Nephron progenitor cell (in vitro differentiated cells): Measurements from ENCODE around the gene PAF1.

ENCODE experiments used
- DNase-seq: peaks from one replicate; pipeline ENCODE4 v3.0.0; 2021
- H3K27ac Mint-ChIP-seq: 2 replicates; pipeline ENCODE4 v1.8.0; 2021; ENCODE audit warnings: mild to moderate bottlenecking, moderate library complexity, mixed read lengths
- H3K27me3 Mint-ChIP-seq: 2 replicates; pipeline ENCODE4 v1.8.0; 2021; ENCODE audit warnings: mild to moderate bottlenecking, low read depth, mixed read lengths; ENCODE audit not compliant: poor library complexity
- H3K36me3 Mint-ChIP-seq: 2 replicates; pipeline ENCODE4 v1.8.0; 2021; ENCODE audit warnings: low read depth, mixed read lengths
- H3K4me1 Mint-ChIP-seq: 2 replicates; pipeline ENCODE4 v1.8.0; 2021; ENCODE audit warnings: mixed read lengths
- H3K4me3 Mint-ChIP-seq: 2 replicates; pipeline ENCODE4 v1.8.0; 2021; ENCODE audit warnings: mild to moderate bottlenecking, moderate library complexity, mixed read lengths
- H3K9me3 Mint-ChIP-seq: 2 replicates; pipeline ENCODE4 v1.8.0; 2021; ENCODE audit warnings: mild to moderate bottlenecking, moderate library complexity, mixed read lengths
- TF ChIP-seq, protein P1 (sequence below): fragments of 200-600 bp; sonication (generic); IDR thresholded peaks from 2 replicates; pipeline ENCODE4 v1.5.0; 2021; ENCODE audit warnings: antibody characterized with exemption

The PAF1 gene

DNA sequence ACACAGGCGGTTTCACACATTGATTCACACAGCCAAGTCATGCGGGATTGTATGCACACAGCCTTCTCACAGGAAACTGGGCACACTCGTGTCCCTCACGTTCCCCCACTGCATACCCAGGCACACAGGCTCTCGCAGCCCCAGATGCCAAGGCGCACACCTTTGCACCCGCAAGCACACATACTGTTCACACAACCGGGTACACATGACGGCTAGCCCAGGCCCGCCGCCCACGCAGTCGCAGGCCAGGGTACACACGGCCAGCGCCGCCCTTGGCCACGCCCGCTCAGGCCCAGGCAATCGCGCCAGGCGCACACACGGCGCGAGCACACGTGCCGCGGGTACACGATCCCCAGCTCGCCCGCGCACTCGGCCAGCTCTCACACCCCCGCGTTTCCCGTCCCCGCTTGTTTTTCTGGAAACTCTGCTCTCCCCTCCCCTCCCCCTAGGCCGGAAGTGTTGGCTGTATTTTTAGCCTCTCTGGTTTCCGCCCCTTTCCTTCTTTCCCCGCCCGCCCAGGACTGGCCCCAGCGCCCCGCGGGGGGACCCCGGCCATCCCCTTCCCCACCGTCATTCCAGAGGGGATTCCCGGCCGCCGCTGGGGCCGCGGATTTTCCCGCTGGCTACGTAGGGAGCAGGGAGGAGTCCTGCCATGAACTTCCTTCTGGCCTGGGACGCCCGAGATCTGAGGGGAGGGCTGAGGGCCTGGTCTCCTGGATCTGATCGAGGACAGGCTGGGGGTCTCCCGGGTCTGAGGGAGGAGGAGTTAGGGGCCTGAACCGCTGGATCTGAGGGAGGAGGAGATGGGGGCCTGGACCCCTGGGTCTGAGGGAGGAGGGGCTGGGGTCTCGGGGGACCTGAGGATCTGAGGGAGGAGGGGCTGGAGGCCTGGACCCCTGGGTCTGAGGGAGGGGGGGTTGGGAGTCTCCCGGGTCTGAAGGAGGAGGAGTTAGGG is 11.7 kb upstream of the PAF1 start:
- peaks cover 4% of the 10 kb centered on the region for H3K27me3 Mint-ChIP-seq
- peak overlapping the region; percentile 84 for H3K4me3 Mint-ChIP-seq
- peaks cover 67% of the 10 kb centered on the region for H3K4me1 Mint-ChIP-seq
- H3K27ac Mint-ChIP-seq = peak overlapping the region; percentile 99
- no peaks in the 10 kb centered on the region for H3K9me3 Mint-ChIP-seq
- peak; percentile 80 for DNase-seq
- TF ChIP-seq, protein P1, sequence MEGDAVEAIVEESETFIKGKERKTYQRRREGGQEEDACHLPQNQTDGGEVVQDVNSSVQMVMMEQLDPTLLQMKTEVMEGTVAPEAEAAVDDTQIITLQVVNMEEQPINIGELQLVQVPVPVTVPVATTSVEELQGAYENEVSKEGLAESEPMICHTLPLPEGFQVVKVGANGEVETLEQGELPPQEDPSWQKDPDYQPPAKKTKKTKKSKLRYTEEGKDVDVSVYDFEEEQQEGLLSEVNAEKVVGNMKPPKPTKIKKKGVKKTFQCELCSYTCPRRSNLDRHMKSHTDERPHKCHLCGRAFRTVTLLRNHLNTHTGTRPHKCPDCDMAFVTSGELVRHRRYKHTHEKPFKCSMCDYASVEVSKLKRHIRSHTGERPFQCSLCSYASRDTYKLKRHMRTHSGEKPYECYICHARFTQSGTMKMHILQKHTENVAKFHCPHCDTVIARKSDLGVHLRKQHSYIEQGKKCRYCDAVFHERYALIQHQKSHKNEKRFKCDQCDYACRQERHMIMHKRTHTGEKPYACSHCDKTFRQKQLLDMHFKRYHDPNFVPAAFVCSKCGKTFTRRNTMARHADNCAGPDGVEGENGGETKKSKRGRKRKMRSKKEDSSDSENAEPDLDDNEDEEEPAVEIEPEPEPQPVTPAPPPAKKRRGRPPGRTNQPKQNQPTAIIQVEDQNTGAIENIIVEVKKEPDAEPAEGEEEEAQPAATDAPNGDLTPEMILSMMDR = no peak
- H3K36me3 Mint-ChIP-seq = peaks cover 14% of the 10 kb centered on the region

DNA sequence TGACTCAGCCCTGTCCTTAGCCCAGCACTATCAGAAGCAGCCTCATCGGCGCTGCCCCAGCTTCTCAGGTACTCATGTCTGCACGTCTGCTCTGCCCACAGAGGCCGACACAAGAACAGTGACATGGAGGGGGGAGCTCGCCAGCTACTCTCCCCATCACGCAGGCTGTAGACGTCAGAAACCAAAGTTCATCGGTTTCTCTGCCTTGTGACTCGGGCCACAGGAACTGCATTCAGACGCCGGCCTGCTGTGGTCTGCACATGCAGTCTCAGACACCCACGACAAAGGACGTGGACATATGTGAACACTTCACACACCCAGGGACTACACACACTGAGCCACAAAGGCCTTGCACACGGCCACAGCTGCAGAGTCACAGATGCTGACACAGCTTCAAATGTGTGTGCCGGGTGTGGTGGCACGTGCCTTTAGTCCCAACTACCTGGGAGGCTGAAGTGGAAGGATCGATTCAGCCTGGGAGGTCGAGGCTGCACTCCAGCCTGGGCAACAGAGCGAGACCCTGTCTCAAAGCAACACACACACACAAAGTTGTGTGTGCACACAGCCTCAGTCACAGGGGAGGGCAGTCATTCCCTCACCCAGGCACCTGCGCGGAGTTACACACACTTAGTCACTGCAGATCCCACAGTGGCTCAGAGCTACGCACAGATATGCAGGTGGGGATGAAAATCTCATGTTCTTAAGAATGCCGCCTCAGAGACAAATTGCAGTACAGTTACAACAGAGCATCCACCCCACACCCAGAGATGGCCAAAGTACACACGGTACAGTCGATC is 10.8 kb upstream of the PAF1 start:
- H3K9me3 Mint-ChIP-seq = no peaks in the 10 kb centered on the region
- DNase-seq = no peak
- peaks cover 4% of the 10 kb centered on the region for H3K27me3 Mint-ChIP-seq
- peak overlapping the region; percentile 74 for H3K27ac Mint-ChIP-seq
- TF ChIP-seq, protein P1 = no peak
- peak overlapping the region; percentile 84 for H3K4me3 Mint-ChIP-seq
- H3K36me3 Mint-ChIP-seq = peaks cover 14% of the 10 kb centered on the region
- H3K4me1 Mint-ChIP-seq = peaks cover 61% of the 10 kb centered on the region

DNA sequence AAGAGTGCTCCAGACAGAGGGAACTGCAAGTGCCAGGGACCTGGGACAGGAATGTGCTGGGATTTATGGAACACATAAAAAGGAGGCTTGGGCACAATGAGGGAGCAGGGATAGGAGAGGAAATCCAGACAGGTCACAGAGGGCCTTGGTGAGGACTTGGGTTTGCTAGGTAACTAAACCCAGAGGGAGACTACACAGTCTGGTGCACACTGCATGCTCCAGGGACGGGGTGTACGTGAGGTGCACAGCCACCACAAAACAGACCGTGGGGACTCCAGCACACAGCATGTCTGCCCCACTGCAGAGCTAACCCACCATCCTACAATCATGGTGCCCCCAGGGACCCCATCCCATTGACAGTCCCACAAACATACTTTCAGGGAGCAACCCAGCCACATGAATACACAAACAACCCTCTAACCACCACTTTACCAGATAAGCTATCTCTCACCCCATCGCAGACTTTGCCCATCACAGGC is 10.2 kb upstream of the PAF1 start:
- peaks cover 14% of the 10 kb centered on the region for H3K36me3 Mint-ChIP-seq
- peak overlapping the region; percentile 74 for H3K27ac Mint-ChIP-seq
- DNase-seq = no peak
- H3K9me3 Mint-ChIP-seq = no peaks in the 10 kb centered on the region
- H3K4me3 Mint-ChIP-seq = no peak overlapping the region
- H3K4me1 Mint-ChIP-seq = peaks cover 57% of the 10 kb centered on the region
- peaks cover 2% of the 10 kb centered on the region for H3K27me3 Mint-ChIP-seq
- TF ChIP-seq, protein P1 = no peak

DNA sequence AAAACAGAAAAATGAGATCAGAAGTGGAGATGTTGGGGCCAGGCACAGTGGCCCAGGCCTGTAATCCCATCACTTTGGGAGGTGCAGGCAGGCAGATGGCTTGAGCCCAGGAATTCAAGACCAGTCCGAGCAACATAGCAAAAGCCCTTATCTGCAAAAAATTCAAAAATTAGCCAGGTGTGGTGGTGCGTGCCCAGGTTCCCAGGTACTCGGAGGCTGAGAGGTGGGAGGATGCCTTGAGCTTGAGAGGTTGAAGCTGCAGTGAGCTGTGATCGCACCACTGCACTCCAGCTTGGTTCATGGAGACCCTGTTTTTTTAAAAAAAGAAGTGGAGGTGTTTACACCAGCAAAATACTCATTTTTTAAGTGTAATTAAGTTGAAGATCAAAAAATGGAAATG is 9.2 kb upstream of the PAF1 start:
- no peak for DNase-seq
- Mint-ChIP-seq H3K4me3 (no peak overlapping the region), H3K27me3 (no peaks in the 10 kb centered on the region), H3K9me3 (no peaks in the 10 kb centered on the region), H3K4me1 (peaks cover 51% of the 10 kb centered on the region), H3K27ac (peak overlapping the region; percentile 85), H3K36me3 (peaks cover 24% of the 10 kb centered on the region)
- TF ChIP-seq, protein P1 = no peak

DNA sequence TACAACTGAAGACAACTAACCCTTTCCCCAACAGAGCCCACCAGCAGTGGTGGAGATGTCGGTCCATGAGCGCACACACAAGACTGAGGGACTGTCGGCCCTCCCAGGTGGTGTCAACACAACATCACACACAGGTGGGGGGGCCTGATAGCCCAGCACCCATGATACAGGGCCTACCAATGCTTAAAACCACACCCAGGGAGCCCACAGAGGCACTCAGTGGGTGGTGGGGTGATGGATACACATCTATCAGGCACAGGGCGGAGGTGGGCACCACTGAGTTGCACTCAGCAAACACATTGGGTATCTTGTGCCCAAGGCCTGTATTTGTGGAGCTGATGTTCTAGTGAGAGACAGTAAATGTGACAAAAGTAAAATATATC is 8.8 kb upstream of the PAF1 start:
- Mint-ChIP-seq H3K27me3 (no peaks in the 10 kb centered on the region), H3K36me3 (peaks cover 27% of the 10 kb centered on the region), H3K4me3 (peak overlapping the region; percentile 28), H3K9me3 (no peaks in the 10 kb centered on the region), H3K27ac (peak overlapping the region; percentile 85), H3K4me1 (peaks cover 48% of the 10 kb centered on the region)
- no peak for DNase-seq
- TF ChIP-seq, protein P1 = no peak
